ENCODE measurements around the gene TM2D3. TPM values are rescaled to one million over a fixed set of nuclear protein-coding genes. Genes with fewer than 3 reads are reported as not detected.

Gene TM2D3
- total RNA-seq, 1 donor from 2014 or later = 51.2 TPM

DNA sequence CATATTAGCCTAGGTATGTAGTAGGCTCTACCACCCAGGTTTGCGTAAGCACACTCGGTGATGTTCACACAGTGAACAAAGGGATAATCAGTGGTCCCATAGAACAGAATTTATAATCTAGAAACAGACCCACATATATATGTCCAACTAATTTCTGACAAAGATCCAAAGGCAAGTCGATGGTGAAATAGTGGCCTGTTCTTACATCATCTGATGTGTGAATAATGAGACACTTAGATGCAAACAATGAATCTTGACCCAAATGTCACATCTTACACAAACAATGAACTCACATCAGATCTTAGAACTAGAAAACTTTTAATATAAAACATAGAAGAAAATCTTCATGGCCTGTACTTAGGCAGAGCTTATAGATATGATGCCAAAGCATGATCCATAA is 17.6 kb upstream of the TM2D3 start:
- H3K4me3 Mint-ChIP-seq = no peak overlapping the region

DNA sequence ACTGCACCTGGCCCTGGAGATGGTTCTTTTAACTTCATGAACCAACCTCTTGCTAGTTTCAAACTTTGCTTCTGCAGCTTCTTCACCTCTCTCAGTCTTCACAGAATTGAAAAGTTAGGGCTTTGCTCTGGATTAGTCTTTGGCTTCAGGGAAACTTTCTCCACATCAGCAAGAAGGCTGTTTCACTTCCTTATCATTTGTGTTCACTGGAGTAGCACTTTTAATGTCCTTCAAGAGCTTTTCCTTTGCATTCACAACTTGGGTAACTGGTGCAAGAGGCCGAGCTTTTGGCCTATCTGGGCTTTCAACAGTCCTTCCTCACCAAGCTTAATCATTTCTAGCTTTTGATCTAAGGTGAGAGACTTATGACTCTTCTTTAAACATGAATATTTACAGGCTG is 15.7 kb upstream of the TM2D3 start:
- H3K9me3 Mint-ChIP-seq = peaks cover 12% of the 10 kb centered on the region
- H3K27ac Mint-ChIP-seq = no peak overlapping the region
- TF ChIP-seq, protein P1, sequence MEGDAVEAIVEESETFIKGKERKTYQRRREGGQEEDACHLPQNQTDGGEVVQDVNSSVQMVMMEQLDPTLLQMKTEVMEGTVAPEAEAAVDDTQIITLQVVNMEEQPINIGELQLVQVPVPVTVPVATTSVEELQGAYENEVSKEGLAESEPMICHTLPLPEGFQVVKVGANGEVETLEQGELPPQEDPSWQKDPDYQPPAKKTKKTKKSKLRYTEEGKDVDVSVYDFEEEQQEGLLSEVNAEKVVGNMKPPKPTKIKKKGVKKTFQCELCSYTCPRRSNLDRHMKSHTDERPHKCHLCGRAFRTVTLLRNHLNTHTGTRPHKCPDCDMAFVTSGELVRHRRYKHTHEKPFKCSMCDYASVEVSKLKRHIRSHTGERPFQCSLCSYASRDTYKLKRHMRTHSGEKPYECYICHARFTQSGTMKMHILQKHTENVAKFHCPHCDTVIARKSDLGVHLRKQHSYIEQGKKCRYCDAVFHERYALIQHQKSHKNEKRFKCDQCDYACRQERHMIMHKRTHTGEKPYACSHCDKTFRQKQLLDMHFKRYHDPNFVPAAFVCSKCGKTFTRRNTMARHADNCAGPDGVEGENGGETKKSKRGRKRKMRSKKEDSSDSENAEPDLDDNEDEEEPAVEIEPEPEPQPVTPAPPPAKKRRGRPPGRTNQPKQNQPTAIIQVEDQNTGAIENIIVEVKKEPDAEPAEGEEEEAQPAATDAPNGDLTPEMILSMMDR (IDR thresholded peaks at IDR 0.05; ENCODE audit: unreplicated experiment) = no peak

More for the DNA sequence above, 17.6 kb upstream of the TM2D3 start:
- peaks cover 12% of the 10 kb centered on the region for H3K9me3 Mint-ChIP-seq
- no peaks in the 10 kb centered on the region for H3K27me3 Mint-ChIP-seq (ENCODE audit: low read depth)
- no peak overlapping the region for H3K27ac Mint-ChIP-seq
- DNase-seq (ENCODE audit: low spot score in 2 of 2, unreplicated experiment in 2 of 2) = no peak
- H3K36me3 Mint-ChIP-seq = peaks cover 60% of the 10 kb centered on the region
- TF ChIP-seq, protein P1 (IDR thresholded peaks at IDR 0.05; ENCODE audit: unreplicated experiment) = no peak
- H3K4me1 Mint-ChIP-seq = no peaks in the 10 kb centered on the region

DNA sequence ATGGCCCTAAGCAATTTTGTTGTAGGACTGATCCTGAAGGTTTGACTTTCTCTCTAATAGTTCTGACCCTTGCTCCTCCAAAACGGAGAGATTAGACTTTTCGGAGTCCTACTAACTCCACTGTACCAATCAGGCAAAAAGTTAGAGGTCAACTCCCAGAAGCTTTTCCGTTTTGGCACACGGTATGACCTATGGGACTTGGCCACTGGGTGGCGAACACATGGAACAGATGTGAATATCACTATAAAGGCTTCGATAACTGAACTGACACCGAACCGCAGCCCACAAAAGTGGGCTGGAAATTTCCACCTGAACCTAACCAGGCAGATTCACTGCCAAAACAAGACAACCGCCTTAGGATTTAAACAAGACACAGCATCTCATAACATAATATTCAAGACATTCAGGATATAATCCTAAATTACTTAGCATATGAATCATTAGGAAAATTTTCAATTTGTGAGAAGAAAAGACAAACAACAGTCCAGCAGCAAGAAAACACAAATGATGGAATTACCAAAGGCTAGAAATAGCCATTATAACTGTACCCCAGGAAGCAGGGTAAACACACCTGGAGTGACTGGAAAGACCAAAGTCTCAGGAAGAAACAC is 12.2 kb upstream of the TM2D3 start:
- Mint-ChIP-seq H3K27me3 (ENCODE audit: low read depth) (no peaks in the 10 kb centered on the region), H3K4me3 (no peak overlapping the region), H3K27ac (no peak overlapping the region), H3K4me1 (no peaks in the 10 kb centered on the region), H3K36me3 (peaks cover 29% of the 10 kb centered on the region), H3K9me3 (peaks cover 12% of the 10 kb centered on the region)
- TF ChIP-seq, protein P1 (IDR thresholded peaks at IDR 0.05; ENCODE audit: unreplicated experiment) = no peak
- DNase-seq (ENCODE audit: low spot score in 2 of 2, unreplicated experiment in 2 of 2) = no peak

More for the DNA sequence above, 15.7 kb upstream of the TM2D3 start:
- H3K4me3 Mint-ChIP-seq = no peak overlapping the region
- no peak for DNase-seq (ENCODE audit: low spot score in 2 of 2, unreplicated experiment in 2 of 2)
- no peaks in the 10 kb centered on the region for H3K27me3 Mint-ChIP-seq (ENCODE audit: low read depth)
- peaks cover 50% of the 10 kb centered on the region for H3K36me3 Mint-ChIP-seq
- no peaks in the 10 kb centered on the region for H3K4me1 Mint-ChIP-seq

DNA sequence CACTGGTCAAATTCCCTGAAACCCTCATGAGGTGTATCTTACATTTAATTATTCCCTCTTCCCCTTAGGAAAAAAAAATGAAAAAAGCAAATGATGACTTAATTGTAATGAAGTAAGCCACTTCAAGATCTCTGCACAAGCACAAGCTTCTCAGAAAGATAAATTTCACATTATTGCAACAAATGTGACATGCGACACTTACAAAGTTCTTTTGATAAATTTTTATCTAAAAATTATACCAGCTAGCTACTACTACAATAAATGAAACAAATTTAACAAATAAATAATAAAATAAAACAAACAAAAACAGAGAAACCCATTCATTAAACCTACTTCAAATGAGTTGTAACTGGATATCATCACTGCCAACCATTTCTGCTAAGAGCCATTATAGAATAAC is 10.0 kb upstream of the TM2D3 start:
- no peak for DNase-seq (ENCODE audit: low spot score in 2 of 2, unreplicated experiment in 2 of 2)
- Mint-ChIP-seq H3K27me3 (ENCODE audit: low read depth) (no peaks in the 10 kb centered on the region), H3K9me3 (peaks cover 5% of the 10 kb centered on the region), H3K4me1 (peaks cover 3% of the 10 kb centered on the region), H3K36me3 (peaks cover 15% of the 10 kb centered on the region), H3K27ac (no peak overlapping the region), H3K4me3 (no peak overlapping the region)
- TF ChIP-seq, protein P1 (IDR thresholded peaks at IDR 0.05; ENCODE audit: unreplicated experiment) = no peak

DNA sequence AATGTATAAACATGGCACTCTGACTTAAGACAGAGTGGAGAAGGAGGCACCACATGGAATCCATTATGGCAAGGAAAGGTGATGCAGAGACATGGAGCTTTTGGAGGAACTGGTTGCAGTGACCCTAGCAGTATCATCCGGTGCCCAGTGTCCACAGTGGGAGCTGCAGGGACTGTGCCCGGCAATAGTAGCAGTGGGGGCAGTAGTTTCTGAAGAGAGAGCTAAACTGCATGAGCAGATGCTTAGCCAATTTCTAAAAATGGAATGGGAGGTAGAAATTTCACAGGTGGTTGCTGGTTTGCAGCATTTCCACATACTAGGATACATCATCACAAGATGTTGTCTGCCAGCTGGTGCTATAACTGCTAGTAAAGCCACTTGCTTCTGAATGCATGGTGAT is 7.8 kb upstream of the TM2D3 start:
- Mint-ChIP-seq H3K36me3 (peaks cover 8% of the 10 kb centered on the region), H3K27me3 (ENCODE audit: low read depth) (no peaks in the 10 kb centered on the region), H3K27ac (no peak overlapping the region), H3K4me1 (peaks cover 3% of the 10 kb centered on the region), H3K4me3 (no peak overlapping the region), H3K9me3 (no peaks in the 10 kb centered on the region)
- no peak for DNase-seq (ENCODE audit: low spot score in 2 of 2, unreplicated experiment in 2 of 2)
- TF ChIP-seq, protein P1 (IDR thresholded peaks at IDR 0.05; ENCODE audit: unreplicated experiment) = no peak
